IPS-11a (cell line): Measurements from ENCODE around the gene TRABD2B.

Source experiments
- H3K4me3 ChIP-seq: one replicate; pipeline ENCODE4 v1.5.1; 2013; ENCODE audit warnings: low read depth, low read length, control low read depth

The TRABD2B gene

GRCh38 chr1:48022306-48022705, 25.1 kb upstream of the TRABD2B start:
- no peak overlapping the region for H3K4me3 ChIP-seq

- H3K4me3 ChIP-seq = no peak overlapping the region
Observed at GRCh38 chr1:48021792-48022191, 24.6 kb upstream of the TRABD2B start.

- H3K4me3 ChIP-seq = no peak overlapping the region
Observed at GRCh38 chr1:48019714-48020315, 22.6 kb upstream of the TRABD2B start.

- no peak overlapping the region for H3K4me3 ChIP-seq
Observed at GRCh38 chr1:48018799-48019198, 21.6 kb upstream of the TRABD2B start.

DNA sequence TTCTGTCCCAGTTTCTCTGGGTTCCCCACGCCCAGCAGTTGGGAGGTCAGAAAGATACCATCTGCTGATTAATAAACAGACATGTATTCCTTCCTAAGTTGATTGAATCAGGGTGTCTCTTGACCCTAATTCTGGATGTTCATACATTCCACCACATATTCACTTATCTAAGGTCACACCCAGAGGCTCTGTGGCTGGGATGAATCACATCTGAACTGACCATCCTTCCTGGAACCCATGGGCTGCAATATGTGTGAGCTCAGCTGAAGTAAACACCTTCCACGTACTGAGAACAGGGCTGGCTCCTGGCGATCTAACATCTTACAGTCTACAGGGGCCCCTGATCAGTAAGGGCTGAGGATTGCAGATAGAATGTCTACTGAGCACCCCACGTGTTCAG, 20.5 kb upstream of the TRABD2B start:
- no peak overlapping the region for H3K4me3 ChIP-seq

- H3K4me3 ChIP-seq = no peak overlapping the region
Observed at GRCh38 chr1:48016515-48016914, 19.3 kb upstream of the TRABD2B start.

- H3K4me3 ChIP-seq = no peak overlapping the region
Observed at GRCh38 chr1:48013270-48013669, 16.1 kb upstream of the TRABD2B start.

GRCh38 chr1:48007047-48007446, 9.9 kb upstream of the TRABD2B start:
- H3K4me3 ChIP-seq = no peak overlapping the region

DNA sequence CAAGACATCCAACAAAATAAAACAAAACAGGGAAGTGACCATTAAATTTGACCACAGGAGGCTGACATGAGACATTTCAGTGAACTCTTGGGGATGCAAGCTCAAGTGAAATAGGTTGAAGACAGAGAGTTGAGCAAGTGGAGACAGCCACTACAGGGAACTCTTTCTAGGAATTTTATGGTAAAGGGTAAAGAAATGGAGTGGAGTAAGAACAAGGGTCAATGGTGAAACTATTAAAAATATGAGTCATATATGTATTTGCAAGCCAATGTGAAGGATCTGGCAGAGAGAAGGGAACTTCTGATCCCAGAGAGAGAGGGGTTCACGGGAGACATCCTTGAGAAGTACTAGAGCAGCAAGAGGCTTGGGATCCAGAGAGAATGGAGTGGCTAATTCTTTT, 9.1 kb upstream of the TRABD2B start:
- no peak overlapping the region for H3K4me3 ChIP-seq

- no peak overlapping the region for H3K4me3 ChIP-seq
Observed at GRCh38 chr1:48005253-48006117, 8.3 kb upstream of the TRABD2B start.

GRCh38 chr1:48003741-48004531, 6.8 kb upstream of the TRABD2B start:
- no peak overlapping the region for H3K4me3 ChIP-seq

DNA sequence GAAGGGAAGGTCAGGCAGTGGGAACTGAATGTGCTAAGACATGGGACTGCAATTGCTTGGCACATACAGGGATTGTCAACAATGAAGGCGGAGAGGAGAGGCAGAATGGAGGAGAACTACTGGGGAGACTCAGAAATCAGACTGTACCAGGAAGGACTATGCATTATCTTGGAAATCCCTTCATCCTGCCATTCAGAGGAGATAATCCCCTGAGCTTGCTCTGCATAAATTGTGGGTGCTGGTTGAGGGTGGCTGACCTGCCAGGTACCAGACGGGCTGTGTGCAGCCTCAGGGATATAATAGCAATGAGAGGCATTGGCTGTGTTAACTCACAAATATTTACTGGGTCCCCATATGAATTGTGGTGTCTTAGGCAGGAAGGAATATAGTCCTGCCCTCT, 5.0 kb upstream of the TRABD2B start:
- H3K4me3 ChIP-seq = no peak overlapping the region

DNA sequence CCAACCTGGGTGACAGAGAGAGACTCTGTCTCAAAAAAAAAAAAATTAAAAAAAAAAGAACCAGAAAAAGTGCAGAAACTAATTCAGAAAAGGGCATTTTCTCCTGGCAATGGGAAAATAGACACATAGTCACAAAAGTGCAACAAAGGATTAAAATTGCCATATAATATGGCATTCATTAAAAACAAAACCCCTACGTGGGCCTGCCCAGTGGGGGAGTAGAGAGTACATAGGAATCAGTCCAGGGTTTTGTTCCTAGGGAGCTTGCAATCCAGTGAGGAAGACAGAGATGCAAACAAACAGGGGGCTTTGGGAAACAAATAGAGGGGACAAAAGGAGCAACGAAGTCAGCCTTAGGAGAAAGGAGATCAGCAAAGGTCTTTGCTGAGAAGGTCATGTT, 4.5 kb upstream of the TRABD2B start:
- no peak overlapping the region for H3K4me3 ChIP-seq

DNA sequence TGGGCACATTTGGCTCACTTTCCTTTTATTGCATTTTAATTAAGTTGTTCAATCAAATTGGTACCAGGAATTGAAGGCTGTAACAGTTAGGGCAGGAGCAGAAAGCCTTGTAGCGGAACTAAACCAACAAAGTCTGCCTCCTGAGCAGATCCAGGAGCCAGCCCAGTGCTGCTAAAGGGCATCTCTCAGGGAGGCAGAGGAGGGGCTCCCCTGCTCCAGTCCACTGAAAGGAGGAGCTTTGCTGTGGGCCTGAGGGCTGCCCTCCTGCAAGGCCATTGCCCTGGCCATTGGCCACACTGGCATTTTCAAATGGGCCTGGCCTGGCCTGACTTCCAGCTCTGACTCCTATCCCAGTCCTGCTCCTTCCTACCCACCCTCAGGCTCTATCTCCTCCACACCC, 3.7 kb upstream of the TRABD2B start:
- no peak overlapping the region for H3K4me3 ChIP-seq

GRCh38 chr1:47999097-47999496, 1.9 kb upstream of the TRABD2B start:
- H3K4me3 ChIP-seq = no peak overlapping the region

GRCh38 chr1:47998396-47998990, 1.3 kb upstream of the TRABD2B start:
- no peak overlapping the region for H3K4me3 ChIP-seq

- peak overlapping the region; percentile 63 for H3K4me3 ChIP-seq
Observed at GRCh38 chr1:47996406-47997226, 569 bp downstream of the TRABD2B start.

DNA sequence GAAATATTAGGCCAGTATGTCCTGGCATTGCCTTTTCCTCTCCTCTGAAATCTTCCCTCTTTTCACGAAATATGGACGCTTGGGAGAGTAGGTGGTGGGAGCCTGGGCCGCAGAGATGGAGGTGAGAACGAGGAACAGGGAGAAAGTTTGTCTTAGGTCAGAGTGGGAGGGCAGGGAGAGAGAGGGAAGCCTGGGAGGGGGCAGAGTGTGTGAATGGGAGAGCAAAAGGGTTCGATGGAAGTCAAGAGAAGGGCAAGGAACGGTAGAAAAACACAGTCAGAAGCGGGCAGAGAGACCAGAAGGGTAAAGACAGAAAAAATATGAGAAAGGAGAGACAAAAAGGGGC, 1.2 kb downstream of the TRABD2B start:
- H3K4me3 ChIP-seq = peak overlapping the region; percentile 63

DNA sequence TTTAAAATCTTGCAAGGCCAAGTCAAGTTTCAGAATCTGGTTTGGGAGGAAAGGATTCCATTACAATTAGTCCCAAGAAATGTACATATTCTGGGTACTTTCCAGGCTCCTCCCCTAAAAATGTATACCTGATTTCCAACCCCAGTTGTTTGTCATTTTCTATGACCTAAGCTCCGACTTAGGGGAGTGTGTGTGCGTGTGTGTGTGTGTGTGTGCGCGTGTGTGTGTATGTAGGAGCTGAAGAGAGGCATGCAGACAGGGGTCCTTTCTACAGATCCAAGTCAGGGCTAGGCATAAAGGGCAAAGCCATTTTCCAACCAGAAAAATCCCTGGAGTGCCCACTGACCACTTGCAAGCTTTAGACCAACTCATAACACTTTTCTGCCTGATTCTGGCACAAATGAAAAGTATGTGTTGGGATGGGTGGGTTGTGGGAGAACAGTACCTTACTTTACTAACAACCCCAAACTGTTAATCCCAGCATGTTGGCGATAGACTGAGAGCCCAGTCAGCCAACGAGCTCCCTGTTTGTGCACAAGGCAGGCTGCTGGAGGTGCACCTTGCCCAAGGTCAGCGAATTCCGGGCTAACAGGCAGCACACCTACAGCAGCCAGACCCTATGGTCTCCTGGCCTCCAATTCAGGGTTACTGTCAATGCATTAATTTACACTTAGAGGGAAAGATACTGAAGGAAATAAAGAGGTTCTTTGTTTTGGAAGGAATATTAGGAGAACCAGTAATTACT, 1.7 kb downstream of the TRABD2B start:
- no peak overlapping the region for H3K4me3 ChIP-seq
